Measurements from ENCODE around the gene TLE3. TPM values are rescaled to one million over a fixed set of nuclear protein-coding genes. Genes with fewer than 3 reads are reported as not detected.
A peak's percentile ranks its signal among the peaks of the same experiment; 100 is the strongest.

TLE3 gene
- total RNA-seq, 4 donors from 2014 or later: 91.2 to 154 (median 137) TPM

- no peak overlapping the region for H3K27ac ChIP-seq
Measured at GRCh38 chr15:70142322-70143191, 44.8 kb upstream of the TLE3 start.

GRCh38 chr15:70142072-70142321, 44.3 kb upstream of the TLE3 start:
- H3K4me1 ChIP-seq: peaks cover 14% of the 10 kb centered on the region
- no peaks in the 10 kb centered on the region for H3K36me3 ChIP-seq
- H3K4me3 ChIP-seq: no peak overlapping the region
- peaks cover 3% of the 10 kb centered on the region for H3K27me3 ChIP-seq
- H3K9me3 ChIP-seq: no peaks in the 10 kb centered on the region
- TF ChIP-seq CTCF (IDR thresholded peaks at IDR 0.05): no peak
- TF ChIP-seq POLR2AphosphoS5 (IDR thresholded peaks at IDR 0.05): no peak
- no peak for TF ChIP-seq EP300 (IDR thresholded peaks at IDR 0.05)
- TF ChIP-seq POLR2A (IDR thresholded peaks at IDR 0.05): no peak
- DNase-seq (ENCODE audit: low spot score in 2 of 2): no peak
- H3K27ac ChIP-seq: no peak overlapping the region

More at GRCh38 chr15:70142322-70143191, 44.8 kb upstream of the TLE3 start:
- Histone ChIP-seq H3K36me3 (no peaks in the 10 kb centered on the region), H3K4me1 (peaks cover 14% of the 10 kb centered on the region), H3K4me3 (no peak overlapping the region), H3K27me3 (peaks cover 3% of the 10 kb centered on the region), H3K9me3 (no peaks in the 10 kb centered on the region)
- DNase-seq (ENCODE audit: low spot score in 2 of 2): no peak
- TF ChIP-seq POLR2AphosphoS5 (IDR thresholded peaks at IDR 0.05): no peak
- no peak for TF ChIP-seq CTCF (IDR thresholded peaks at IDR 0.05)
- TF ChIP-seq POLR2A (IDR thresholded peaks at IDR 0.05): no peak
- WGBS: 79% methylated on average over 24 of the region's 24 CpGs

- Histone ChIP-seq H3K36me3 (no peaks in the 10 kb centered on the region), H3K27me3 (peaks cover 3% of the 10 kb centered on the region), H3K27ac (no peak overlapping the region), H3K4me1 (peaks cover 14% of the 10 kb centered on the region), H3K4me3 (peak overlapping the region; percentile 19), H3K9me3 (no peaks in the 10 kb centered on the region)
- DNase-seq (ENCODE audit: low spot score in 2 of 2): no peak
- 92% methylated on average over 9 of the region's 10 CpGs for WGBS
- TF ChIP-seq CTCF (IDR thresholded peaks at IDR 0.05): no peak
- no peak for TF ChIP-seq POLR2A (IDR thresholded peaks at IDR 0.05)
- no peak for TF ChIP-seq POLR2AphosphoS5 (IDR thresholded peaks at IDR 0.05)
- TF ChIP-seq EP300 (IDR thresholded peaks at IDR 0.05): no peak
Measured at GRCh38 chr15:70141376-70142071, 43.8 kb upstream of the TLE3 start.

- 47% methylated on average over 12 of the region's 12 CpGs for WGBS
- Histone ChIP-seq H3K27ac (no peak overlapping the region), H3K27me3 (peaks cover 3% of the 10 kb centered on the region), H3K9me3 (no peaks in the 10 kb centered on the region), H3K4me1 (peaks cover 14% of the 10 kb centered on the region), H3K4me3 (peak overlapping the region; percentile 19), H3K36me3 (no peaks in the 10 kb centered on the region)
- no peak for DNase-seq (ENCODE audit: low spot score in 2 of 2)
- TF ChIP-seq CTCF (IDR thresholded peaks at IDR 0.05) (no peak), POLR2AphosphoS5 (IDR thresholded peaks at IDR 0.05) (no peak), EP300 (IDR thresholded peaks at IDR 0.05) (no peak), POLR2A (IDR thresholded peaks at IDR 0.05) (no peak)
Measured at GRCh38 chr15:70140543-70141375, 43.0 kb upstream of the TLE3 start.
